Loucy (cell line): ENCODE measurements around the gene RSRC1.

ENCODE experiments used
- H2AFZ ChIP-seq: fragments of 200-600 bp; sonication (generic); 2 replicates; pipeline ENCODE4 v1.6.0; 2016; ENCODE audit warnings: antibody characterized with exemption, mild to moderate bottlenecking, low read length, moderate library complexity
- H3F3A ChIP-seq: fragments of 200-600 bp; 2 replicates; pipeline ENCODE4 v1.6.0; 2016; ENCODE audit warnings: antibody characterized with exemption, low read depth, mild to moderate bottlenecking
- H3K27me3 ChIP-seq: fragments of 200-600 bp; sonication (generic); 2 replicates; pipeline ENCODE4 v1.6.1; 2014; ENCODE audit warnings: low read length, mild to moderate bottlenecking; ENCODE audit not compliant: insufficient read depth, poor library complexity, severe bottlenecking
- H3K36me3 ChIP-seq: fragments of 200-600 bp; sonication (generic); 2 replicates; pipeline ENCODE4 v1.6.1; 2016; ENCODE audit warnings: low read length; ENCODE audit not compliant: insufficient read depth
- H3K4me1 ChIP-seq: fragments of 200-600 bp; sonication (generic); 2 replicates; pipeline ENCODE4 v1.5.1; 2014; ENCODE audit warnings: low read length, mild to moderate bottlenecking; ENCODE audit not compliant: insufficient read depth, poor library complexity, severe bottlenecking
- H3K4me2 ChIP-seq: fragments of 200-600 bp; sonication (generic); 2 replicates; pipeline ENCODE4 v1.6.0; 2014; ENCODE audit warnings: antibody characterized with exemption, low read length, low read depth, mild to moderate bottlenecking; ENCODE audit not compliant: poor library complexity, severe bottlenecking
- H3K4me3 ChIP-seq: fragments of 200-600 bp; sonication (generic); 2 replicates; pipeline ENCODE4 v1.5.1; 2014; ENCODE audit warnings: low read length, mild to moderate bottlenecking, mixed read lengths; ENCODE audit not compliant: poor library complexity, severe bottlenecking
- H3K79me2 ChIP-seq: fragments of 200-600 bp; sonication (generic); 2 replicates; pipeline ENCODE4 v1.6.1; 2014; ENCODE audit warnings: low read length; ENCODE audit not compliant: insufficient read depth
- H3K9ac ChIP-seq: fragments of 200-600 bp; sonication (generic); 2 replicates; pipeline ENCODE4 v1.6.0; 2014; ENCODE audit warnings: mild to moderate bottlenecking, low read depth, low read length, moderate library complexity; ENCODE audit not compliant: poor library complexity, severe bottlenecking
- H3K9me2 ChIP-seq: fragments of 200-600 bp; sonication (generic); replicated peaks from 2 replicates; pipeline ENCODE4 v1.6.1; 2016; ENCODE audit warnings: low read depth, low read length, mixed read lengths
- H3K9me3 ChIP-seq: fragments of 200-600 bp; sonication (generic); 2 replicates; pipeline ENCODE4 v1.6.1; 2014; ENCODE audit warnings: mild to moderate bottlenecking, antibody characterized with exemption, low read length, low read depth; ENCODE audit not compliant: insufficient read depth
- H4K20me1 ChIP-seq: fragments of 200-600 bp; sonication (generic); 2 replicates; pipeline ENCODE4 v1.6.0; 2014; ENCODE audit warnings: antibody characterized with exemption, low read length, mild to moderate bottlenecking; ENCODE audit not compliant: insufficient read depth, poor library complexity, severe bottlenecking
- CTCF ChIP-seq: fragments of 200-600 bp; sonication (generic); conservative IDR thresholded peaks from 2 replicates; pipeline ENCODE4 v1.5.1; 2014; ENCODE audit warnings: mild to moderate bottlenecking, antibody characterized with exemption, low read length
- EZH2phosphoT487 ChIP-seq: fragments of 200-600 bp; IDR thresholded peaks from 2 replicates; pipeline ENCODE4 v1.6.1; 2018; ENCODE audit warnings: antibody characterized with exemption, mild to moderate bottlenecking, moderate library complexity, borderline replicate concordance

The RSRC1 gene

DNA sequence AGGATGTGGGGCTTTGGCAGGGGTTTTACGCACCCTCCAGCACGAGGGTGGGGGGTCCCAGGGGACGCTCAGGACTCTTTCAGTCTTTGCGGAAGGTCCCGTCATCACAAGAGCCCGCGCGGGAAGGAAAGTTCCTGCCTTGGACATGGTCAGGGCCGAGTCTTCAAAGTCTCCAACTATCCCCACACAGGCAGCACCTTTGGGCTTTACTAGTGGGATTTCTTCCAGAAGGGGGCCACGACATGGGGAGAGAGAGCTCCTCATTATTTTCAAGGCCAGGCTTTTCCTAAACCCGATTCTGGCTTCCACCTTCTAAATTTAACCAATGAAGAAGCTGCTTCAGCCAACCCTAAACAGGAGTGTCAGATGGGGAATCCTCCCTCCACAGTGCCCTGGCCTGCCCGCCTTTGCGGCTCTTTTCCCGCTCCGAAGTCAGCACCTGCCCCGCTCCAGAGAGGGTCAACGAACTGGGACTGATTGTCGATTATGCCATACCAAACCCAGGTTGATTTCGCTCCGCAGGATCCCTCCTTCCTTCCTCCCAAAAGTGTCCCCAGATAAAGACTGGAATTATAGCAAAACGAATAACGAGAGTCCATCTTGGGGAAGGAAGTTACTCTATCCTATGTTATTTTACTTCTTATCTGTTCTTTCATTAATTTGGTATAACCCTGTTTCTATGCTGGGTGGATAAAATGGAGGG lies 14.6 kb upstream of the RSRC1 start:
- Histone ChIP-seq H3K9me2 (no peaks in the 10 kb centered on the region), H3K36me3 (no peaks in the 10 kb centered on the region), H2AFZ (no peak overlapping the region), H3K27me3 (no peaks in the 10 kb centered on the region), H3F3A (no peaks in the 10 kb centered on the region), H3K4me2 (no peak overlapping the region), H3K9me3 (no peaks in the 10 kb centered on the region), H3K9ac (no peak overlapping the region), H3K4me1 (no peaks in the 10 kb centered on the region), H4K20me1 (no peaks in the 10 kb centered on the region), H3K79me2 (no peaks in the 10 kb centered on the region), H3K4me3 (no peak overlapping the region)
- TF ChIP-seq CTCF (no peak), EZH2phosphoT487 (no peak)

GRCh38 chr3:158095814-158096704 lies 13.8 kb upstream of the RSRC1 start:
- Histone ChIP-seq H3K4me2 (no peak overlapping the region), H3K9ac (no peak overlapping the region), H3K9me3 (no peaks in the 10 kb centered on the region), H3F3A (no peaks in the 10 kb centered on the region), H3K9me2 (no peaks in the 10 kb centered on the region), H3K27me3 (no peaks in the 10 kb centered on the region), H3K4me1 (no peaks in the 10 kb centered on the region), H3K36me3 (no peaks in the 10 kb centered on the region), H4K20me1 (no peaks in the 10 kb centered on the region), H2AFZ (no peak overlapping the region), H3K4me3 (no peak overlapping the region), H3K79me2 (no peaks in the 10 kb centered on the region)
- no peak for TF ChIP-seq EZH2phosphoT487
- TF ChIP-seq CTCF = no peak

GRCh38 chr3:158097081-158097592 lies 12.8 kb upstream of the RSRC1 start:
- Histone ChIP-seq H2AFZ (no peak overlapping the region), H3K4me3 (no peak overlapping the region), H3K27me3 (no peaks in the 10 kb centered on the region)

More at GRCh38 chr3:158097081-158097592, 12.8 kb upstream of the RSRC1 start:
- Histone ChIP-seq H3K36me3 (no peaks in the 10 kb centered on the region), H3K9ac (no peak overlapping the region), H3F3A (no peaks in the 10 kb centered on the region), H3K4me2 (no peak overlapping the region), H3K79me2 (no peaks in the 10 kb centered on the region), H3K9me3 (no peaks in the 10 kb centered on the region), H4K20me1 (no peaks in the 10 kb centered on the region), H3K9me2 (no peaks in the 10 kb centered on the region), H3K4me1 (no peaks in the 10 kb centered on the region)
- TF ChIP-seq EZH2phosphoT487 (no peak), CTCF (no peak)
